Cardiac fibroblast (primary cell): ENCODE measurements around the gene NTPCR.

Experiments used
- DNase-seq, 2 donors: peaks; one replicate each; pipeline versions ENCODE4 v3.0.0 to v3.0.0-alpha.2; 2010; ENCODE audit warnings: low read depth in 2 of 2
- H3K4me3 ChIP-seq, 2 donors: replicated peaks in 1 of 2; 1 replicate in 1 of 2; 2 replicates in 1 of 2; pipeline ENCODE4 v1.5.1; 2011; ENCODE audit warnings: low read depth in 2 of 2, low read length in 2 of 2, mild to moderate bottlenecking in 2 of 2, moderate library complexity in 1 of 2
- CTCF ChIP-seq: IDR thresholded peaks from one replicate; pipeline ENCODE4 v1.5.1; 2011; ENCODE audit warnings: low read depth, mild to moderate bottlenecking, low read length, inconsistent platforms

The NTPCR gene

GRCh38 chr1:232983375-232983774 is 33.0 kb downstream of the NTPCR start:
- no peak for DNase-seq
- H3K4me3 ChIP-seq = no peak overlapping the region
- TF ChIP-seq CTCF = no peak

DNA sequence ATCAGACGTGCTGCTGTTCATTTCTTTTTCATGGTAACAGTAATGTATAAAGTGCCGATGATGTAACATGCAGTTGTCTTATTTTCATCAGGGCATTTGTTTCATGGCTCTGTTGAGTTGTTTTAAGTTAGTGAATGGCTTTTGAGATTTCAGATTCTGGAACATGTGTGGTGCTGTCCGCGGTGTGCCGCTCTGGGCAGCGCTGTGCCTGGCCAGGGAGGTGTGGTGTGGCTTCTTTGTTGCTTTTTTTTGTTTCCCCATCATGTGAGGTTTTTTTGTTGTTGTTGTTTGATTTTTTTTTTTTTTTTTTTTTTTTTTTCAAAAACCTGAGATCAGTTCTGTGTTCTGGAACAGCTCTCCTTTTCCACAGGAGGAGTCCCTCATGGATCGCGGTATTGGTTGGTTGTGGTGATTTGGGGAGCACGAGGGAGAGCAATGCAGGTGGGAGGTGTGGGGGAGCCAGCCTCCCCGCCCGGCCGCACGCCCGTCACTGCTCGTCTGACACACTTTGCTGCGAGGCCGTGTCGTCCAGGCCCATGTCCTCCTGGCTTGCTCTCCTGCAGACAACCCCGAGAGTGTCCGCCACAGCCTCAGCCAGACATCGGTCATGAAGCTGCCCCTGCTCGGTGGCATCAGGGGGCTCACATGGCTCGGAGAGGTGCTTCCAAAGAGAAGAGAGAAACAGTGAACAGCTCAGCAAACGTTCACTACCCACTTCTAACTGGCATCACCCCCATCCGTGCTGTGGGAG is 33.6 kb downstream of the NTPCR start:
- no peak for DNase-seq
- no peak for TF ChIP-seq CTCF
- H3K4me3 ChIP-seq = no peak overlapping the region

- no peak overlapping the region for H3K4me3 ChIP-seq
- TF ChIP-seq CTCF = no peak
- no peak for DNase-seq
Measured at GRCh38 chr1:232984577-232985425, 34.4 kb downstream of the NTPCR start.

DNA sequence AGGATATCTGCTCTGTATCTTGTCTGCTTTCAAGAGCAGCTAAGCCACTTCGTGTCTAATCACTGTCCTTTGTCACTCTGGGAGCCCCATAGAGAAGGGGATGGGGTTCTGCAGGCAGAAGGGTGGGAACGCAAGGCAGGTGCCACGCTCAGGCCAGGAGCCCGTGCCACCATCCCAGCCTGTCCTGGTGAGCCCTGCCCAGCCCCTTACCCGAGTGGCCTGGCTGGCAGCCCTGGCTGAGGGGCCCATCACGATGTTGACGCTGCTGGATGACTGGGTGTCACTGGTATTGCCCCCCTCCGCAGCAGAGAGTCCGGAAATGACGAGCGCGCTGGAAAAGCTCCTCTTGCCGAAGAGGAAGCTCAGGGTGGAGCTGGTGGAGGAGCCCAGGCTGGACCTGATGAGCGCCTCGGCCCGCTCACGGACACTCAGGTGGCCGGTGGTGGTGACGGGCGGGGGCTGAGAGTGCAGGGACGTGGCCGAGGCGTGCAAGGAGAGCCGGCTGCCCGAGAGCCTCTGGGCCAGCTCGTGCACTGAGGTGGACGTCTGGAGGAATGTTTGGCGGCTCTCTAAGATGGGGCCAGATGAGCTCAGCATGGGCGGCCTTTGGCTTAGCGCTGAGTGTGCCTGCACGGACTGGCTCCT is 35.6 kb downstream of the NTPCR start:
- no peak for DNase-seq
- no peak for TF ChIP-seq CTCF
- H3K4me3 ChIP-seq = no peak overlapping the region

DNA sequence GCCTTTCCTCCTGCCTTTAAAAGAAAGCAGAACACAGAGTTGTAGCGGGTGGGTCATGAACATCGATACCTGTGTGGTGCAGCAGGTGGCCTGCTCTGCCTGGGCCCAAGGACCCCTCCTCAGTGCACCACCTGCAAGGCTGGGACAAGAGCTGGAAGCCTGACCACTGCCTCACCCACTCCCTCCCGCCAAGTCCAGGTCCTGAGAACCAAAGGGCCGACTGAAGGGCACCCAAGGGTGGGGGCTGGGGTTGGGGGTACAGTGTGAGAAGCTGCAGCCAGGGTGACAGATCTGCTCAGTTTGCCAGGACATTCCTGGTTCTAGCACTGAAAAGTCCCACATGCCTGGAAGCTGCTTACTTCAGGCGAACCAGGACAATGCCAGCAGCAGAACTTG is 36.1 kb downstream of the NTPCR start:
- DNase-seq = no peak
- no peak for TF ChIP-seq CTCF
- H3K4me3 ChIP-seq = no peak overlapping the region

DNA sequence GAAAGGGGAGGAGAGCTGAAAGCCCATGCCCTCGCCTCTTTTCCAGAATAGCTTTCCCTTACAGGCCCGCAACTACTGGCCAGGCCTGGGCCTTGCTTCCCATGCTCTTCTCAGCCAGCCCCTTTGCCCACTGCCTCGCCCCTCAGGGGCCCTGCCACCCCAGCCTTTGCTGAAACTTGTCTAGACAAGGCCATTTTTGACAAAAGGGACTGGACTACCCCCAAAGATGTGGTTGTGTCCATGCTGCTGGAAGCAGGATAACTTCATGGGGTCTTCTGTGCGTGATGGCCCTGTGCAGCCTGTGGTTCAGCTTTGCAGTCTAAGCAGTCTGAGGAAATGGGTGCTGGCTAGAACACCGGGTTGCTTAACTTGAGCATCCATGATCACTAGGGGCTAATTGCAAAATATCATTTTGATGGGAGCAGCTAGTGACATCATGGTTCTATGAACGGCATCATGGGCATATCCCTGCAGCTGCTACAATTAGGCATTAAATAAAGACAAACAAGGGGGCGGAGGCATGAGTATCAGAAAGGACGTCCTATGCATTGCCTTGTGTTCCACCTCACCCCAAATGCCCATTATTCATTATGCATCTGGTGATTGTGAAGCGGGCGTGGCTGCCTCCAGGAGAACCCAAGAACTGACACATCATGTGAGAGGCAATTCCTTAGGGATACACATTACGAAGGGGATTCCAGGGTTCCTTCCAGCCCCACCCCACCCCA is 36.8 kb downstream of the NTPCR start:
- no peak for DNase-seq
- no peak for TF ChIP-seq CTCF
- H3K4me3 ChIP-seq = no peak overlapping the region
